Liver (tissue), 9 donors: Measurements from ENCODE around the gene HMG20A. TPM values are rescaled to one million over a fixed set of nuclear protein-coding genes. Genes with fewer than 3 reads are reported as not detected.

Experiments
- DNase-seq: peaks from one replicate; pipeline ENCODE4 v3.0.0-alpha.2; 2017; ENCODE audit warnings: low spot score
- H3K27ac ChIP-seq, 2 donors: one replicate each; pipeline ENCODE4 v1.7.0; 2013; ENCODE audit warnings: inconsistent platforms in 2 of 2, low read length in 2 of 2, control low read depth in 1 of 2, low read depth in 1 of 2, mild to moderate bottlenecking in 1 of 2
- H3K27me3 ChIP-seq, 4 donors: one replicate each; pipeline versions ENCODE4 v1.6.1 to v1.7.0; 2013; ENCODE audit warnings: low read length in 3 of 4, inconsistent platforms in 1 of 4, mild to moderate bottlenecking in 1 of 4, moderate library complexity in 1 of 4; ENCODE audit not compliant: control insufficient read depth in 4 of 4, insufficient read depth in 4 of 4
- H3K36me3 ChIP-seq, 4 donors: one replicate each; pipeline versions ENCODE4 v1.6.1 to v1.7.0; 2013; ENCODE audit warnings: low read length in 3 of 4, mild to moderate bottlenecking in 3 of 4, low read depth in 1 of 4, moderate library complexity in 1 of 4; ENCODE audit not compliant: control insufficient read depth in 4 of 4, insufficient read depth in 3 of 4
- H3K4me1 ChIP-seq, 4 donors: one replicate each; pipeline versions ENCODE4 v1.6.1 to v1.7.0; 2013; ENCODE audit warnings: low read length in 3 of 4, mild to moderate bottlenecking in 3 of 4, moderate library complexity in 1 of 4; ENCODE audit not compliant: control insufficient read depth in 4 of 4, insufficient read depth in 4 of 4
- H3K4me3 ChIP-seq, 3 donors: one replicate each; pipeline versions ENCODE4 v1.6.1 to v1.7.0; 2013; ENCODE audit warnings: low read length in 3 of 3, control low read depth in 1 of 3, low read depth in 1 of 3, mild to moderate bottlenecking in 1 of 3
- H3K9ac ChIP-seq, 2 donors: one replicate each; pipeline ENCODE4 v1.7.0; 2013; ENCODE audit warnings: low read length in 2 of 2, mild to moderate bottlenecking in 2 of 2, moderate library complexity in 2 of 2, control low read depth in 1 of 2, low read depth in 1 of 2
- H3K9me3 ChIP-seq, 4 donors: one replicate each; pipeline versions ENCODE4 v1.6.1 to v1.7.0; 2013; ENCODE audit warnings: low read length in 3 of 4; ENCODE audit not compliant: control insufficient read depth in 4 of 4
- EGR1 ChIP-seq, 2 donors: IDR thresholded peaks; 2 replicates each; pipeline ENCODE4 v1.6.1; 2016 to 2018; ENCODE audit warnings: antibody characterized with exemption in 2 of 2, low read depth in 2 of 2
- FOXA1 ChIP-seq: IDR thresholded peaks from 2 replicates; pipeline ENCODE4 v1.6.1; 2016; ENCODE audit warnings: antibody characterized with exemption
- FOXA2 ChIP-seq: IDR thresholded peaks from 2 replicates; pipeline ENCODE4 v1.6.1; 2016; ENCODE audit warnings: antibody characterized with exemption
- GABPA ChIP-seq, 2 donors: IDR thresholded peaks in 1 of 2; conservative IDR thresholded peaks in 1 of 2; 2 replicates each; pipeline ENCODE4 v1.6.1; 2016; ENCODE audit warnings: antibody characterized with exemption in 2 of 2, mild to moderate bottlenecking in 1 of 2, moderate library complexity in 1 of 2
- HNF4A ChIP-seq, 2 donors: conservative IDR thresholded peaks; 2 replicates each; pipeline ENCODE4 v1.6.1; 2016; ENCODE audit warnings: antibody characterized with exemption in 2 of 2, mild to moderate bottlenecking in 2 of 2
- HNF4G ChIP-seq: IDR thresholded peaks from 2 replicates; pipeline ENCODE4 v1.6.1; 2016; ENCODE audit warnings: antibody characterized with exemption
- JUND ChIP-seq, 2 donors: IDR thresholded peaks; 2 replicates each; pipeline ENCODE4 v1.6.1; 2016; ENCODE audit warnings: antibody characterized with exemption in 2 of 2
- MAX ChIP-seq: IDR thresholded peaks from 2 replicates; pipeline ENCODE4 v1.6.1; 2016; ENCODE audit warnings: antibody characterized with exemption
- NR2F2 ChIP-seq: IDR thresholded peaks from 2 replicates; pipeline ENCODE4 v1.6.1; 2016; ENCODE audit warnings: antibody characterized with exemption
- RAD21 ChIP-seq, 2 donors: IDR thresholded peaks; 2 replicates each; pipeline ENCODE4 v1.6.1; 2016; ENCODE audit warnings: antibody characterized with exemption in 2 of 2, mild to moderate bottlenecking in 2 of 2
- REST ChIP-seq: IDR thresholded peaks from 2 replicates; pipeline ENCODE4 v1.6.1; 2016; ENCODE audit warnings: antibody characterized with exemption, mild to moderate bottlenecking
- RXRA ChIP-seq, 2 donors: IDR thresholded peaks; 2 replicates each; pipeline ENCODE4 v1.6.1; 2017 to 2018; ENCODE audit warnings: antibody characterized with exemption in 2 of 2, mild to moderate bottlenecking in 1 of 2
- SP1 ChIP-seq: IDR thresholded peaks from 2 replicates; pipeline ENCODE4 v1.6.1; 2018; ENCODE audit warnings: antibody characterized with exemption, mild to moderate bottlenecking
- TAF1 ChIP-seq: conservative IDR thresholded peaks from 2 replicates; pipeline ENCODE4 v1.6.1; 2016; ENCODE audit warnings: antibody characterized with exemption, mild to moderate bottlenecking
- YY1 ChIP-seq: IDR thresholded peaks from 2 replicates; pipeline ENCODE4 v1.6.1; 2016; ENCODE audit warnings: antibody characterized with exemption, mild to moderate bottlenecking
- ZBTB33 ChIP-seq: IDR thresholded peaks from 2 replicates; pipeline ENCODE4 v1.6.1; 2016; ENCODE audit warnings: antibody characterized with exemption
- WGBS: extraction: QIAGEN DNeasy Blood & Tissue Kit; methylation state at CpG from one replicate; pipeline ENCODE4 v1.1.7; 2013; 5-methylcytosine and 5-hydroxymethylcytosine counted together
- polyA plus RNA-seq, 2 donors: library from polyadenylated mRNA; stranded (reverse) in 1 of 2; unstranded in 1 of 2; fragments of 200-250 nt in 1 of 2; fragments of >200 nt in 1 of 2; fragmentation: Nextera tagmentation in 1 of 2; extraction: Ambion mirVana in 1 of 2; gene quantifications; one replicate each; pipeline versions ENCODE4 v1.2.1 to v1.2.3, GENCODE V29; 2013 to 2015
- total RNA-seq, 2 donors: library from RNA; depleted of rRNA; stranded (reverse); fragments of >200 nt; gene quantifications; one replicate each; pipeline ENCODE4 v1.2.3, GENCODE V29; 2014
- TF ChIP-seq, protein P1 (sequence below): fragments of 150-350 bp; IDR thresholded peaks from 2 replicates; pipeline ENCODE4 v1.5.1; 2017; ENCODE audit warnings: improper control_type of control experiment, low read depth, low read length; ENCODE audit not compliant: missing input control
- TF ChIP-seq, protein P2 (sequence below): IDR thresholded peaks from 2 replicates; pipeline ENCODE4 v1.6.1; 2016; ENCODE audit warnings: antibody characterized with exemption
- donor health status: healthy.
- donor health status: healthy.
- donor health status: healthy.
- donor health status: healthy.
- donor health status: healthy.

HMG20A gene
- total and polyA plus RNA-seq, 4 donors = 7.7 to 19.4 (median 13.3) TPM

DNA sequence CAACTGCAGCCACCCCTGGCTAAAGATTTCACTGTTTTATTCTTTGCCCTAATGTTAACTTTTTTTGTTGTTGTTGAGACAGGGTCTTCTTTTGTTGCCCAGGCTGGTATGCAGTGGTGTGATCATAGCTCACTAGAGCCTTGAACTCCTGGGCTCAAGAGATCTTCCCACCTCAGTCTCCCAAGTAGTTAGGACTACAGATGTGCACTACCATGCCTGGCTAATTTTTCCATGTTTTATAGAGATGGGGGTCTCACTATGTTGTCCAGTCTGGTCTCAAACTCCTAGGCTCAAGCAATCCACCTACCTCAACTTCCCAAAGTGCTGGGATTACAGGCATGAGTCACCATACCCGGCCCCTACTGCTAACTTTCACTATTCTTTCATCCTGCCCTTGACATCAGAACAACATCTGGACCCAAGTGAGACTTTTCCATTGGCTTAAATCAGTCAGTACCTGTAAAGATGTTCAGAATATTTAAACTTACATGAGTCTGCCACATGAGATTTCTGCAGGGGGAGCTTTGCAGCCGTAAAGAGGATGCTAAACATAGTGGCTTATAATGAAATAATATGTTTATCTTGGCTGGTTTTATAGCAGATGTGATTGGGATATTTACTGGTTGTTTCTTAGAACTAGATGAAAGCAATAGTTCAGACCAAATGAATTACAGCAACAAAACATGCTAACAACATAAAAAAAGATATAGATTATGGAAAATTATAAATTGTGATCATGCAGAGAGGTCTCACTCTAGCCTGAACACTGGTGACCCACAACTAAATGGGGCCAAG is 73.6 kb downstream of the HMG20A start (continued):
- TF ChIP-seq REST = no peak

DNA sequence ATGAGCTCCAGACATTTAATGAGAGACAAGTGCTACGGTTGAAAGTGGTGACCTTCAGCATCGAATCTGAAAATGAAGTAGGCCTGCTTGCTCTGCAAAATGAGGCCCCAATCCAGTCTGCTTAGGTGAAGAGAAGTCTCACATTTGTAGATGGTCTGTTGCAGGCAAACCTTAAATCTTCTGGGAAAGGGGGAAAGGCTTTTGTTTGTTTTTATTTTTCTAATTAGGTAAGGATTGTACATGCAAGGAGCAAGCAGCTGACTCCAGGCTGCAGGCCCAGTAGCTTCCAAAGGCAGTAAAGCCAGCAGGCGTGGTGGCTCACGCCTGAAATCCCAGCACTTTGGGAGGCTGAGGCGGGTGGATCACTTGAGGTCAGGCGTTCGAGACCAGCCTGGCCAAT is 74.3 kb downstream of the HMG20A start:
- H3K27ac ChIP-seq = no peak overlapping the region
- H3K4me1 ChIP-seq = peaks cover 0 to 12% (median 6%) of the 10 kb centered on the region in 4 donors
- H3K36me3 ChIP-seq = no peaks in the 10 kb centered on the region
- TF ChIP-seq GABPA (IDR thresholded peaks at IDR 0.05 in 1 of 2, conservative IDR thresholded peaks at IDR 0.05 in 1 of 2) = no peak
- no peak for TF ChIP-seq FOXA1
- TF ChIP-seq, protein P1, sequence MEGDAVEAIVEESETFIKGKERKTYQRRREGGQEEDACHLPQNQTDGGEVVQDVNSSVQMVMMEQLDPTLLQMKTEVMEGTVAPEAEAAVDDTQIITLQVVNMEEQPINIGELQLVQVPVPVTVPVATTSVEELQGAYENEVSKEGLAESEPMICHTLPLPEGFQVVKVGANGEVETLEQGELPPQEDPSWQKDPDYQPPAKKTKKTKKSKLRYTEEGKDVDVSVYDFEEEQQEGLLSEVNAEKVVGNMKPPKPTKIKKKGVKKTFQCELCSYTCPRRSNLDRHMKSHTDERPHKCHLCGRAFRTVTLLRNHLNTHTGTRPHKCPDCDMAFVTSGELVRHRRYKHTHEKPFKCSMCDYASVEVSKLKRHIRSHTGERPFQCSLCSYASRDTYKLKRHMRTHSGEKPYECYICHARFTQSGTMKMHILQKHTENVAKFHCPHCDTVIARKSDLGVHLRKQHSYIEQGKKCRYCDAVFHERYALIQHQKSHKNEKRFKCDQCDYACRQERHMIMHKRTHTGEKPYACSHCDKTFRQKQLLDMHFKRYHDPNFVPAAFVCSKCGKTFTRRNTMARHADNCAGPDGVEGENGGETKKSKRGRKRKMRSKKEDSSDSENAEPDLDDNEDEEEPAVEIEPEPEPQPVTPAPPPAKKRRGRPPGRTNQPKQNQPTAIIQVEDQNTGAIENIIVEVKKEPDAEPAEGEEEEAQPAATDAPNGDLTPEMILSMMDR = no peak
- TF ChIP-seq EGR1 (IDR thresholded peaks at IDR 0.05; ENCODE audit: low read depth in 2 of 2) = no peak
- no peak for TF ChIP-seq HNF4A (conservative IDR thresholded peaks at IDR 0.05)
- TF ChIP-seq REST = no peak
- no peak for TF ChIP-seq RAD21 (IDR thresholded peaks at IDR 0.05)
- TF ChIP-seq HNF4G = no peak
- no peak for TF ChIP-seq ZBTB33
- TF ChIP-seq FOXA2 = no peak
- TF ChIP-seq YY1 = no peak
- no peak for TF ChIP-seq SP1
- TF ChIP-seq JUND (IDR thresholded peaks at IDR 0.05) = no peak
- no peak for TF ChIP-seq RXRA (IDR thresholded peaks at IDR 0.05)
- TF ChIP-seq MAX = no peak
- TF ChIP-seq, protein P2, sequence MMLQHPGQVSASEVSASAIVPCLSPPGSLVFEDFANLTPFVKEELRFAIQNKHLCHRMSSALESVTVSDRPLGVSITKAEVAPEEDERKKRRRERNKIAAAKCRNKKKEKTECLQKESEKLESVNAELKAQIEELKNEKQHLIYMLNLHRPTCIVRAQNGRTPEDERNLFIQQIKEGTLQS = no peak
- no peak for TF ChIP-seq NR2F2
- TF ChIP-seq TAF1 = no peak
- WGBS = 96% methylated on average over 7 of the region's 7 CpGs
- DNase-seq = no peak
- no peaks in the 10 kb centered on the region for H3K27me3 ChIP-seq
- H3K9me3 ChIP-seq = no peaks in the 10 kb centered on the region
- H3K9ac ChIP-seq = no peak overlapping the region
- H3K4me3 ChIP-seq = no peak overlapping the region
